OCI-M2 (cell line): ENCODE measurements around the gene PRTFDC1.

ENCODE experiments used
- DNase-seq: peaks from one replicate; lab custom pipeline; 2025; ENCODE audit not compliant: unreplicated experiment; lab: John Stamatoyannopoulos, UW

The PRTFDC1 gene

DNA sequence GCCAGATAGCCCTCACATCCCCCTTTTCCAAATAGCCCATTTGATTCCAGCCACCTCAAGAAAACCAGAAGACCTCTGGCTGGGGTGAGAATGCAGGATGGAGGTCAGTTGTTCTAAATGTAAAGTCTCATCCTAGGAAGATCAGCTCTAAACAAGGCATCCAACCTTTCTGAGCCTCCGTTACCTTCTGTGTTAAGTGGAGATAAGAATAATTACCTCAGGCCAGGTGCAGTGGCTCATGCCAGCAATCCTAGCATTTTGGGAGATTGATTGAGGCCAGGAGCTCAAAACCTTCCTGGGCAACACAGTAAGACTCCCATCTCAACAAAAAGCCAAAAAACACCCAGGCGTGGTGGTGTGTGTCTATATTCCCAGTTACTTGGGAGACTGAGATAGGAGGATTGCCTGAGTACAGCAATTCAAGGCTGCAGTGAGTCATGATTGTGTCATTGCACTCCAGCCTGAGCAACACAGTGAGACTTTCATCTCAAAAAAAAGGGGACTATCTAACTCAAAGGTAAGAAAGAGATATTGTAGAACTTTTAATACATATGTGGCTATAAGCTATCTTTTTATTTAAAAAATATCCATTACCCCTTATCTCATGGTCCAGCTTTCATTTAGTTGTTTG lies 43.5 kb downstream of the PRTFDC1 start:
- DNase-seq = no peak

GRCh38 chr10:24907956-24908355 lies 44.5 kb downstream of the PRTFDC1 start:
- DNase-seq = no peak

- DNase-seq = no peak
These were observed 46.0 kb downstream of the PRTFDC1 start for GRCh38 chr10:24906372-24906771.

DNA sequence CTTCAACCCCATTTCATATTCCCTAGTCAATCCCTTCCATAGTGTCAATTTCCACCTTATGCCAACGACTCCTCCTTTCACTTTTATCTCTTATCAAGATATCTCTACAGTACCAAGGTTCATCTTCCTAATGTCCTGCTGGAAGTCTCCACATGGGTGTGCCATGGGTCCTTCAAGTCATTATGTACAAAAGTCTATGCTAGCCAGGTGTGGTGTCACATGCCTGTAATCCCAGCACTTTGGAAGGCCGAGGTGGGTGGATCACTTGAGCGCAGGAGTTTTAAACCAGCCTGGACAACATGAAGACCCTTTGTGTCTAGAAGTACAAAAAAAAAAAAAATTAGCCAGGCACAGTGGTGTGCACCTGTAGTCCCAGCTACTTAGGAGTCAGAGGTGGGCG lies 47.6 kb downstream of the PRTFDC1 start:
- DNase-seq = no peak

GRCh38 chr10:24902400-24902728 lies 50.0 kb downstream of the PRTFDC1 start:
- DNase-seq = no peak

DNA sequence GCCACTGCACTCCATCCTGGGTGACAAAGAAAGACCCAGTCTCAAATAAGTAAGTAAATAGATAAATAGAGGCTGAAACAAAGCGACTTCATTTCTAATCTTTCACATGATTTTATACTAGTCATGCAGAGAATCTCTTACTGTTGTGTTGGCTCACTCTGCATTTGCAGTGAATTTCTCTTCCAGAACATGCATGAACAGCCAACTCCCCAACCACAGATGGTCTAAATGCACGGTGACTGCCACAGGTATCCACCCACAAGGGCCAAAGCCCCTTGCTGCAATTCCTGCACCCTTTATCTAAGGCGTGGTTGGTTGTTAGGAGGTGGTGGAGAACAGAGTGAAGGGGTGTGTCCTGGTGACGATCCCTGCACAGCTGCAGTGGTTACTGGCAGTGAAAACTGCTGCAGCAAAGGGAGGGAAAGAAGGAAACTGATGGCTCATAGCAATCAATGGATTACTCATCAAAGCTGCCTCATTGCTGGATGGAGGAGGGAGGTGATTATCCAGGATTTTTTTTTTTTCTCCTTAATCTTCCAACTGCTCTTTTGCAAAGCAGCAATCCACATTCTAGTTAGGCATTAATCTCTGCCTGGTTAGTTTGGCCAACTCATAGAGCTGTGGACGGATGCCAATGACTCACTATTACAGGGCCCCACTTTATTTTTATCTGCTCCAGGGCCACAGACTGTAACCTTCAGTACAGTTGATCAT lies 50.6 kb downstream of the PRTFDC1 start:
- DNase-seq = no peak

DNA sequence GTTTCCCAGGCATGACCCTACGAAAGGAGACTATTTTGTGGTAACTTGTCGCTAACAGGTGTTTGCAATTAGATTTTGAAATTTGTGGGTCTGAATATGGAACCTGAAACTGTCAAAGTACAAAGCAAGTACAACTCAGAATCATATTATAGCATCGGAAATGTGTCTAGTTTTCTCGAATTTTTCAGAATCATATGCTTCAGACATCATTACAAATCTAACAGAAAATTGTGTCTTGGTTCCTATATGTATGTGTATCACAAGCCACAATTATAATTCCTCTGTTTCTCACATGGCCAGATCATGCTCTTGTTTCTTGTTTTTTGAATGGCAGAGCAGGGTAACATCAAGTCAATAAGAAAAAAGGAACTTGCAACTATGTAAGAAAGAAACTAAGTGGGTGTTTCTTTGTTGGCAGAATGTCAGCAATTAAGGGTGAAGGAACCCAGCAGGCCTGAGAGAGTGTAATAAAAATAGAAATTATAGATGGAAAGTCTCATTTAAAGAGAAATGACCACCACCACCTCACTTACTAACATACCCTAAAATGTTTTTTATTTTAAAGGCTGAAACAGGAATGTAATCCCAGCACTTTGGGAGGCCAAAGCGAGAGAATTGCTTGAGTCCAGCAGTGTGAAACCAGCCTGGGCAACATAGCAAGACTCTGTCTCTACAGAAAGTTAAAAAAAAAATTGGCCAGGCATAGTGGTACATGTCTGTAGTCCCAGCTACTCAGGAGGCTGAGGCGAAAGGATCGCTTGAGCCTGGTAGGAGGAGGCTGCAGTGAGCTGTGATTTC lies 51.3 kb downstream of the PRTFDC1 start:
- no peak for DNase-seq

DNA sequence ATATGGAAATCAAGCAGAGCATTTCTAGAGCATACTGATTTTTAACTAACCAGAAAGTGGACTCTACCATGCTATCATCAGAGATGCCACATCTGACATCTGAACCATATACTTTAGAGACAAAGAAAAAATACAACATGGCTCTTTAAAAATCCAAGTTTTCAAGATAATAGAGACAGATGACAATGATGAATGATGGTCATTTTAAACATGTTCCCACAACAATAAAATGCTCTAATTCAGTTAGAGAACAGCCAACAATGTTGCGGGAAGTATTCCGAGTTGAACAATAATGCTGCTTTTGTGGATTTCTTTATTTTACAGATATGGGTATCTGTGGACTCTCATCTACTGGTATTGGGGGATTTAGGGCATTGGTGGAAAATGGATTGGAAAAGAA lies 52.8 kb downstream of the PRTFDC1 start:
- DNase-seq = no peak

DNA sequence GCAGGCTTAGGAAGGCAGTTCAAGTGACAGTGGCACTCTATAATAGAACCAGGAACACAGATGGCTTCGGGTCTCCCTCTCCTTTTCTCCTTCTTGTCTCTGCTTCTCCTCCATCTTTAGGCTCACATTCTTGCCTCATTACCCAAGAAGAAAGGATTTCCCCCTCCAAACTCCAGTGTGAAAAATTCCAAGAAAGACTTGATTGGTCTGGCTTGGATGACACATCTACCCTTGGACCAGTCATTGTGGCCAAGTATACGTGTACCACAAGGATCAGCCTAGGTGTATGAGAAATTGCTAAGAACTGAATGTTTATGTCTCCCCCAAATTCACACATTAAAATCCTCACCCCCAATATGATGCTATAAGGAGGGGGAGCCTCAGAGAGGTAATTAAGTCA lies 53.9 kb downstream of the PRTFDC1 start:
- no peak for DNase-seq

- DNase-seq = no peak
These were observed 55.0 kb downstream of the PRTFDC1 start for GRCh38 chr10:24897326-24897926.

- no peak for DNase-seq
These were observed 57.7 kb downstream of the PRTFDC1 start for GRCh38 chr10:24894728-24895127.

GRCh38 chr10:24894309-24894708 lies 58.1 kb downstream of the PRTFDC1 start:
- DNase-seq = no peak

GRCh38 chr10:24893127-24893526 lies 59.3 kb downstream of the PRTFDC1 start:
- DNase-seq = no peak

- DNase-seq = no peak
These were observed 60.6 kb downstream of the PRTFDC1 start for GRCh38 chr10:24891823-24892222.

DNA sequence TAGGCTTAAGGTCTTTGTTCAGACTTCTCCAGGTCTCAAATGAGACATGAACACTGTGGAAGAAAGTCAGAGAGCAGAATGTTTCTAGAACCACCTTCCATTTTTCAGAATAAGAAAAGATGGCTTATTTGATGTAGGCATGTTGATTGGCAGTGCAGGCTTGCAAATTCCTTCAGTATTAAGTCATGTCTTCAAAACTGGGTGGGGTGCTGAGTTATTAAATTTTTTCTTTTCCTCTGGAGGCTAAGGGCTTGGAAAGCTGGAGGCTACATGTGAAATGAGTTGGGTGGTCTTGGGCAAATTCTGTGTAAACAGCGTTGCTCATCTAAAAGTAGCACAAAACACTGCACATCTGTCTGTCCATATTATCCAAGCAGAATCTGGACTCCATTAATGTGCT lies 62.8 kb downstream of the PRTFDC1 start:
- no peak for DNase-seq

DNA sequence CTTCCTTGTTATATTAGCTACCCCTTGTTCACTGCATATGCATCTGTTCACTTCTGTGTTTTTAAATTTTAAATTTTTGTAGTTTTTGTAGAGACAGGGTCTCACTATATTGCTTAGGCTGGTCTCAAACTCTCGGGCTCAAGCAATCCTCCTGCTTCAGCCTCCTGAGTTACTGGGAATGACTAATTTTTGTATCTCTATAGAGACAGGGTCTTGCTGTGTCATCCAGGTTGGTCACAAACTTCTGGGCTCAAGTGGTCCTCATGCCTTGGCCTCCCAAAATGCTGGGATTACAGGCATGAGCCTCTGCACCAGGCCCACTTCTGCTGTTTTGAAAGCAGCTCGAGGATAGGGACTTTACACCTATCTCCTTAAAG lies 64.6 kb downstream of the PRTFDC1 start:
- no peak for DNase-seq

DNA sequence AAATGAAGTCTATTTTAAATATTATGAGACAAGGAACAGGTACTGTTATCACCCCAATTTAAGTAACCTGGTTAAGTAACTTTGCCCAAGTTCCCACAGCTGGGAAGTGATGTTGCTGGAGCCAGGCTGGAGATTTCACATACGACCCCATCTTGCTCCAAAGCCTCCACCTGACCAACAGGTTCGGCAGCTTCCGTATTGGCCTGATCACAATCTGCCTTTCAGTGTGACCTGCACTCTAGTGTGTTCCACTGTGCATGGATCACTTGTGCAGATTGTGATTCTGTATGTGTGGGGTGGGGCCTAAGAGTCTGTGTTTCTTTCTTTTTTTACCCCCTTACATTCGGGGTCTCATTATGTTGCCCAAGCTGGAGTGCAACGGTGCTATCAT lies 66.1 kb downstream of the PRTFDC1 start:
- no peak for DNase-seq

DNA sequence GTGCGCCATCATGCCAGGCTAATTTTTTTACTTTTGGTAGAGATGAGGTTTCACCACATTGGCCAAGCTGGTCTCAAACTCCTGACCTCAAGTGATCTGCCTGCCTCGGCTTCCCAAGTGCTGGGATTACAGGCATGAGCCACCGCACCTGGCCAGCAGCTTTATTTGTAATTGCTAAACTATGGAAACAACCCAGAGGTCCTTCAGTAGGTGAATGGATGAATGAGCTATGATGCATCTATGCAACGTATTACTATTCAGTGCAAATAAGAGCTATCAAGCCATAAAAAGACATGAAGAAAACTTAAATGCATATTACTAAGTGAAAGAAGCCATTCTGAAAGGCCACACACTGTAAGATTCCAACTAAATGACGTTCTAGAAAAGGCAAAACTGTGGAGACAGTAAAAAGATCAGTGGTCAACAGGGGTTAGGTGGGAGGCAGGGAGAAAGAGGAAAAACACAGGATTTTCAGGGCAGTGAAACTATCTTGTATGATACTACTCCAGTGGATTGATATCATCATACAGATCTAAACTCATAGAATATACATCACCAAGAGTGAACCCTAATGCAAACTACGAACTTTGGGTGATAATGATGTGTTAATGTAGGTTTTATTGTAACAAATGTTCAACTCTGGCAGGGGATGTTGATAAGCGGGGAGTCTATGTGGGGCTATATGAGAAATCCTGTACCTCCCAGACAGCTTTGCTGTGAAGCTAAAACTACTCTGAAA lies 66.7 kb downstream of the PRTFDC1 start:
- no peak for DNase-seq

DNA sequence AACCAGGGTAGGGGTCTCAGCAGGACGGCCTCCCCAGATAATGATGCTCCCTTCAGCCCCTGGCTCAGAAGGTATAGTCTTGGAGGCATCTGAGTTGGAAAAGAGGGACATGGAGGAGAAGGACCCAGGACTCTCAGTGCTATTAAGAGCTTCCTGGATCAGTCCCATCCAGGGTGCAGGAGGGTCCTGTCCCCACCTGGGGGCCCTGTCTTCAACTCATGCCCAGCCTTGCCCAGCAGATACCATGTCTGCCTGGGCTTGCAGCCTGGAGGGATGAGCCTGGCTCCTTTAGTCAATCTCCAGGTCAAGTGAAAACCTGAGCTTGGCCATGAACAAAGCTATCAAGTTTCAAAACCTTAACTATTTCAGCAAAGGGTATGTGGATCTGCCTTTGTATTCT lies 67.6 kb downstream of the PRTFDC1 start:
- DNase-seq = no peak

DNA sequence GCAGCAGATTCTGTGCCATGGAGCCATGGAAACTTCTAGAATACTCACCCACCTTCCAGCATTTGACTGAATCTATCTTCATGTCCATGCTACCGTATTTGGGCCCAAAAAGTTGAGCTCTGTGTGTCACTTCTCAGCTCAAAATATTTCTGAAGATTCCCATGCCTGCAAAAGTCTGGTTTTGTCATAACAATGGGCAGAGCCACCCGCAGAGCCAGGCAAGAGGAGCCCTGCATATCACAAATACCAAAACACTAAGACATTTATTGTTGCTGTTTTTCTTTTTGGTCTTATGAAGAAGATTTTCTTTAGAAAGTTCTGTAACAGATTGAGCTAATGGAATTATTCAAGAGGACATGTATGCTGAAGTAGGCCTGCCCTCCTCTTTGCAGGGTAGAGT lies 68.1 kb downstream of the PRTFDC1 start:
- no peak for DNase-seq

DNA sequence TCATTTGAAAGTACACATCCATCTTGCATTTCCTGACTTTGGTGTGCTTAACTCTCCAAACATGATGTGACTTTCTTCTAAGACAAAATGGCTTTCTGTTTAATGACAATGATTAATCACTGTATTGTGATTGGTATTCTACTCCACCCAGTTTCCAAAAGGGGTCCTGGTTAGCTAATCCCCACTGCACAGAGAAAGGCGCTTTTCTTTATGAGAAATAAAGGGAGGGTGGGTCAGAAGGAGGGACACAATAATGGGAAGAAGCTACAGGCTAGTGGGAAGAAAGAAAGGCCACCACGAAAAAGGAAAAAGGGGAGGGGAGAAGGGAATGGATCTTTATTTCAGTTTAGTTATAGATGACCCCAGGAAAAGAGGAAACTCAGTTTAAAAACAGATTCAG lies 69.2 kb downstream of the PRTFDC1 start:
- no peak for DNase-seq
